Spleen (tissue), 7 donors: ENCODE data around the gene DEAF1.

Source experiments
- POLR2A ChIP-seq, 3 donors: fragments of 450-650 bp; IDR thresholded peaks; one replicate each; pipeline ENCODE4 v1.5.1; 2017; ENCODE audit warnings: antibody characterized with exemption in 3 of 3, mild to moderate bottlenecking in 1 of 3
- TF ChIP-seq, protein P1 (sequence below), 11 experiments: fragments of 200-600 bp in 7 of 11; fragments of 450-650 bp in 4 of 11; sonication (generic) in 4 of 11; IDR thresholded peaks in 8 of 11; conservative IDR thresholded peaks in 3 of 11; 1 replicate in 7 of 11; 2 replicates in 4 of 11; pipeline versions ENCODE4 v1.4.0 to v1.8.0; 2016 to 2021; ENCODE audit warnings: antibody characterized with exemption in 11 of 11, inconsistent platforms in 4 of 11, mild to moderate bottlenecking in 1 of 11
- donor health status: DM: no; HTN: no; CAD: no; lungs with moderate emphysema.
- donor health status: DM: no; HTN: no; CAD: no.
- donor health status: DM: no; HTN: no; CAD: no.

DNA sequence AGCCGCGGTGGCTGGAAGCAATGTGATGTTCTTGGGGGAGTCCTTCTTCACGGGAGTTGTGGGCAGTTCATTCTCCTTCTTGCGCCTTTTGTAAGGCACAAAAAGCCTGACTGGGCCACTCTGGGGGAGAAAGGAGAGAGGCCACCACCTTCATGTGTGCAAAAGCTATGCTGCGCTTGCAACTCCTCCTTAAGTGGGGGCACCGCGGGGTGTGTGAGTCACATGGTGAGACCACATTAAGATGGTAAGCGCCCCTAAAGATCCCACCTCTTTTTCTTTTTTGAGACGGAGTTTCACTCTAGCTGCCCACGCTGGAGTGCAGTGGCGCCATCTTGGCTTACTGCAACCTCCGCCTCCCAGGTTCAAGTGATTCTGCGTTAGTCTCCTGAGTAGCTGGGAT, 14.1 kb downstream of the DEAF1 start:
- TF ChIP-seq, protein P1, sequence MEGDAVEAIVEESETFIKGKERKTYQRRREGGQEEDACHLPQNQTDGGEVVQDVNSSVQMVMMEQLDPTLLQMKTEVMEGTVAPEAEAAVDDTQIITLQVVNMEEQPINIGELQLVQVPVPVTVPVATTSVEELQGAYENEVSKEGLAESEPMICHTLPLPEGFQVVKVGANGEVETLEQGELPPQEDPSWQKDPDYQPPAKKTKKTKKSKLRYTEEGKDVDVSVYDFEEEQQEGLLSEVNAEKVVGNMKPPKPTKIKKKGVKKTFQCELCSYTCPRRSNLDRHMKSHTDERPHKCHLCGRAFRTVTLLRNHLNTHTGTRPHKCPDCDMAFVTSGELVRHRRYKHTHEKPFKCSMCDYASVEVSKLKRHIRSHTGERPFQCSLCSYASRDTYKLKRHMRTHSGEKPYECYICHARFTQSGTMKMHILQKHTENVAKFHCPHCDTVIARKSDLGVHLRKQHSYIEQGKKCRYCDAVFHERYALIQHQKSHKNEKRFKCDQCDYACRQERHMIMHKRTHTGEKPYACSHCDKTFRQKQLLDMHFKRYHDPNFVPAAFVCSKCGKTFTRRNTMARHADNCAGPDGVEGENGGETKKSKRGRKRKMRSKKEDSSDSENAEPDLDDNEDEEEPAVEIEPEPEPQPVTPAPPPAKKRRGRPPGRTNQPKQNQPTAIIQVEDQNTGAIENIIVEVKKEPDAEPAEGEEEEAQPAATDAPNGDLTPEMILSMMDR (IDR thresholded peaks at IDR 0.05 in 8 of 11, conservative IDR thresholded peaks at IDR 0.05 in 3 of 11): no peak
- TF ChIP-seq POLR2A (IDR thresholded peaks at IDR 0.05): no peak
